ENCODE results near the gene HIC1.

HIC1 gene

DNA sequence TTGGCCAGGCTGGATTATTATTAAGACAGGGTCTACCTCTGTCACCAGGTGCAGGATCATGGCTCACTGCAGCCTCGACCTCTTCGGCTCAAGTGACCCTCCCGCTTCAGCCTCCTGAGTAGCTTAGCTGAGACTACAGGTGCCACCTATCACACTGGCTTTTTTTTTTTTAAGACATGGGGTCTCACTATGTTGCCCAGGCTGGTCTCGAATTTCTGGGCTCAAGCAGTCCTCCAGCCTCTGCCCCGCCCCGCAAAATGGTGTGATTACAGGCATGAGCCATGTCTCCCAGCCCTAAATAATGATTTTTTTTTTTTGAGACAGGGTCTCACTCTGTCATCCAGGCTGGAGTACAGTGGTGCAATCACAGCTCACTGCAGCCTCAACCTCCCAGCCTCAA lies 7.3 kb upstream of the HIC1 start:
- no peak for DNase-seq

DNA sequence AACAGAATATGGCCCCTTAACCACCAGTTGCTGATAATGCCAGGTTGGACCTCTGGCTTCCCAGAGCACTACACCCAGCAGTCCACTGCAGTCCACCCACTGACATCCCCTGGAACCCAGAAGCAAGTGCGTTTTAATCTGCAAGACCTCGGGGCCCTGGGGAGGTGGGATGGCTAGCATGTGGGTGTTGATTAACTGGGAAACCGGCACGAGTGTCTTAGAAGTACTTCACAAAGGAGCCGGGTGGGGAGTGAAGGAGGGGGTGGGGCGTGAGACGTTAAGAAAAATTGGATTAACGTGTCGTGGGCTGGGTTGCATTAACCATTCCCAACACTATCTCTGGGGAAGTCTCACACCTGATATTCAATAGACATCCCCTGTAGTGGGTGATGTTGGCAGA lies 6.1 kb upstream of the HIC1 start:
- no peak for DNase-seq

DNA sequence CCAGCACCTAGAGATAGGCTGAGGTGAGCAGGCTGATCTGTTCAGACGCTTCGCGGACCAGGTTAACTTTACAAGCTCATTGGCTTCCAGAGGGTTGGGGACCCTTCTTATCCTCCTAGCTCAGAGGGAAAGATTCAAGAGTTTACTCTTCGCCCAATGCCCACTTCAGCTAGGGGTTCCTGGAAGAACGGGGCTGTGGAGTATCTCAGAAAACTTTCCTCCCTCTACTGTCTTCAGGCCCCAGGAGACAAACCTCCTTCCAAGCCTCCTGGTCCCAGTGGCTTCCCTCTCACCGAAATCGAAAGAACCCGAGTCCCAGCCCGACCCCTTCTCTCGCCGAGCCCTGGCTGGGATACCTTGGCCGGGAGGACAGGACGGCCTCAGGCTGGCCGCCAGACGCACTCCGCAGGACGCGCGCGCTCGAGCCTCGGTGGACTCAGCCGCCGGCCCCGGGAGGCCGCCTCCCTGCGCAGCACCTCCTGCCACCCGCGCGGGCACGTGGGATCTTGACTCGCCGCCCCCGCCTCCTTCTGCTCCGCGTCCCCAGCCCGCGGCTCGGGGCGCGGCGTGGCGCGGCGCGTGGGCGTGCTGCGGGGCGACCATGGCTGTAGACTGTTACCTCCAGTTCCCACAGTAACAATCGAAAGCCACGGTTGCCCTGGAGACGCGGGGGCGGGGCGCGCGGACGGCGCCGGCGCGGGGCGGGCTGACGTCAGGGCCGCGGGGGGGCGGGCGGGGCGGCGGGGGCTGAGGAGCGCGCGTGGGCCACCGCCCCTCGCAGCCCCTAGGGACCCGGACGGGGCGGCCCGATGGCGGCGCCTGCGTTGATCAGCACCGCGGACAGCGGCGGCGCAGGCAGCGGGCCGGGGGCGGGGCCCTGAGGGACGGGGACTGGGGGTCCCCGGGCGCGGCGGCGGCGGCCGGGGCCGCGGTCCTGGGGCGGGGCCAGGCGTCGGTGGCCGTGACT lies 5.3 kb upstream of the HIC1 start:
- peak in 1 of 2 experiments; percentile 70 for DNase-seq

DNA sequence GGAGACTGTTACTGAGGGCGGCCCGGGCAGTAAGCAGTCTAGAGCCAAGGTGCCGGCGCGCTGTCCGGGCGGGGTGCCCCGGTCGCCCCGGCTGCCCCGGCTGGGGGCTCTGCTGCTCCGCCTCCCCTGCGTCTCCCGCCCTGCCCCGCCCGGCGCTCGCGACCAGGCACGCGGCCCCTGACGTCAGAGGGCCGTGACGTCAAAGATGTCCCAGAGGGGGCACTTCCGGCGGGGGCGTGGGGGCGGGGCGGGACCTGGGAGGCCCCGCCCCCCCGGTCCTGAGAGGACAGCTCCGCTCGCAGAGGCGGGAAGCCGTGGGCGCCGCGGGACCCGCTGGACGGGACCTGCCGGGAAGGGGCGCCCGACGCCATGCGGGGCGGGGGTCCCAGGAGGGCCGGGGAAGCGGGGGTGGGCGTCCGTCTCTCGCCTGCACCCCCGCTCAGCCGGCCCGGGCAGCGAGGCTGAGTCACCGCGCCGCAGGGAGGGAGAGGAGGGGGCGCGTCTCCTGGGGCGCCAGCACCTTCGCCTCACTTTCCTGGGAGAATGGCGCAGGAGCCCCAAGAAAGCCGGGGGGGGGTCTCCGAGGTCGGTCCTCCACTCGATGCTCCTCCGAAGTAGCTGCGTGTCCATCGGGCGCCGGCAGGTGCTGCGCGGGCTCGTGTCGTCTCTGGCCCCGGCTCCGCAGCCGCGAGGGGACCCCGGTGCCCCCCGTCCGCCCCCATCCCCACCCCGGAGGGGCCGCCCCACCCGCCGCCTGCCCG lies 4.4 kb upstream of the HIC1 start:
- peak in 1 of 2 experiments; percentile 45 for DNase-seq

DNA sequence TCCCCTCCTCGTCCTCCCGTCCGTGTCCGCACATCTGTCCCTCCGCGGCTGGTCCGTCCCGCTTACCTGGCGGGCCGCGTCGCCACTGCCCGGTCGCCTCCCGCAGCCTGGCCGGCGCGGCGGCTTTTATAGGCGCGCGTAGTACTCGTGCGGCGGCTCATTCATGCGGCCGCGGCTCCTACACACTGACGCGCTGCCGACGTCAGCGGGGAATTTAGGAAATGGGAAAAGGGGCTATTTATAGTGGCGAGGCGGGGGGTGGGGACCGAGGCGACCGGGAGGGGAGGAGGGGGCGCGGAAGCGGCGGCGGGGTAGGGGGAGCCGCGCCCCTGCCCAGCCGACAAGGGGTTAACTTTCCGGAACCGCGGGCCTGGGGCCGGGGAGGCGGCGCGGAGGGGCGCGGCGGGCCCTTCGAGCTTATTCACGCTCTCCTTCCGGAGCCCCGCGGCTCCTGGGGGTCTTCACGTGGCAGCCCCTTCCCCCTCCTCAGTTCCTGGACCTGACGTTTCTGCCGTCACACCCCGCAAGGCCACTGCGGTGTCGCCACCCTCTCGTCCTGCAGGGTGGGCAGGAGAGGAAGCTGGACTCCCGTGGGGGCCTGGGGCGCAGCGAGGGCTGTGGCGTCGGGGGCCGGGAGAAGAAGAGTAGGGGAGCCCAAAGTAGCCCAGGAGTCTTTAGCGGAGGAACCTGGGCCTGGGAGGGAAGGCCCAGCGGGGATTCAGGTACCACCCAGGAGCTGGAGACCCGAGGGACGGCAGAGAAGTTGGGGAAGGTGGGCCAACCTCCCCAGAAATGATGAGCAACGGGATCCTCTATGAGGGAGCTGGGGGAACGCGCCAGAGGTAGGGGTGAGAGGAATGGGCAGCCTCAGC lies 3.6 kb upstream of the HIC1 start:
- DNase-seq = no peak

DNA sequence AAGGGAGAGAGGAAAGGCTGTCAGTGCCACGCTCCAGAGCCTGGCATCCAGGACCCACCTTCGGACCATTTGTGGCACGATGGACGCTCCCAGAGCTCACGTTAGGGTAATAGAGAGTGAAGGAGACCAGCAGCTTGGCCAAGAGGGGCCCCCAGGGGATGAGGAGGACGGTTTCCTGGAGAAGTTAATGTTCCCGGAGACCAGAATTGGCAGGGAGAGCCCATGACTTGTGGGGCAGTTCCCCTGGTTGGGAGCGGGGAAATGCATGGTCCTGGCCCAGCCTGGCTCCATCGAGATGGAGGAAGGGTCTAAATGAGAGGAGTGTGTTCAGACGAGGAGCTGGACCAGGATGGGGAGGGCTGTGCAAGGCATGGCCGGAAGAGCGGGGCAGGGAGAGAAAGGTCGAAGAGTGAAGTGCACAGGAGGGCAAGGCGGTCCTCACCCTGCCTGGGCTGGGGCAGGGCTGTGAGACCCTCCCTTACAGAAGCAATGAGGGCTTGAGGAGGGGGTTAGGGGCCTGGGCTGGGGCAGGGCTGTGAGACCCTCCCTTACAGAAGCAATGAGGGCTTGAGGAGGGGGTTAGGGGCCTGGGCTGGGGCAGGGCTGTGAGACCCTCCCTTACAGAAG lies 2.9 kb upstream of the HIC1 start:
- no peak for DNase-seq

DNA sequence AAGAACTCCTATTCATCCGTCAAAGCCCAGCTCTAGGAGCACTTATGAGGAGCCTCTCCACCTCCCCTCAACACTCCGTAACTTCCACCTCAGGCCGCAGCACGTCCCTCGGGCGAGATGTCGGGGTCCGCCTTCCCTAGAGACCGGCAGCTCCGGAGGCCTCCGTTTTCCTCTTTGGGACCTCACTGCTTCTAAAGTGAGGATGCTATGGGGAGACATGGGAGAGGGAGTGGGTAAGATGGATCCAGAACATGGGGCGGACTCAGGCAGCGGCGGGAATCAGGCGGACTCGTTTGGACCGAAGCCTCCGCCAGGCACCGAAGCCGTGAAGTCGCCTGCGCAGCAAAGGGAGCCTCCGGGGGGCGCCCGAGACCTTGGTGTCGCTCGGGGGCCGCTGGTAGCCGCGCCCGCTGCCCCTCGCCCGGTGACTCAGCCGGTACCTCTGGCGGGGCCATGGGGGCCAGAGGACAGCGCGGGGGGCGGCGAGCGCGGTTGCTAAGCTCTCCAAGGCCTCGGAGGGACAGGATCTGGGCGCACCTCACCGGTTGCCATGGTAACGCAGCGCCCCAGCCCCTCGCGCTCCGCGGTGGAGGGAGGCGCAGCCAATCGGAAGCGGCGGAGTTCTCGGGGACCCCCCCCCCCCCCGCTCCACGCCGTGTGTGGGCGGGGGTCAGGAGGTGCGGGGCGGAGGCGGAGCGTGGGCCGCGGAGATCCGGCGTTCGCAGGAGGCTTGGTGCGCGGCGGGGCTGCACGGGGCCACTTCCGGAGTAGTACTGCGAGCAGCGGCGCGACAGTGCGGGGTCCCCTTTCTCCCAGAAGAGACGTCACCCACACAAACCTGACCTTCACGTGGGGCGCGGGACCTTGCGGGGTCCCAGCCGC lies 1.3 kb upstream of the HIC1 start:
- DNase-seq = no peak

DNA sequence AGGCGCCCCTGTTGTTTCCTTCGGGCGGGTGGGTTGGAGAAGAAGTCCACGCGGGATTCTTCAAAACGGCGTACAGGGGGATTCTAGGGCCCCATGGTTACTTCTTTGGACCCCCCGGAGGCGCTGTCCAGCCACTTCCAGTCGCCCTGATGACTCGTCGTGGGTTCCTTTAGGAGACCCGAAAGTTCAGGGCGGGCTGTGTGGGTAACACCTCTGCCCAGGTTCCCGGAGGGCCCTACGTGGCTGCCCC lies 716 bp upstream of the HIC1 start:
- no peak for DNase-seq

DNA sequence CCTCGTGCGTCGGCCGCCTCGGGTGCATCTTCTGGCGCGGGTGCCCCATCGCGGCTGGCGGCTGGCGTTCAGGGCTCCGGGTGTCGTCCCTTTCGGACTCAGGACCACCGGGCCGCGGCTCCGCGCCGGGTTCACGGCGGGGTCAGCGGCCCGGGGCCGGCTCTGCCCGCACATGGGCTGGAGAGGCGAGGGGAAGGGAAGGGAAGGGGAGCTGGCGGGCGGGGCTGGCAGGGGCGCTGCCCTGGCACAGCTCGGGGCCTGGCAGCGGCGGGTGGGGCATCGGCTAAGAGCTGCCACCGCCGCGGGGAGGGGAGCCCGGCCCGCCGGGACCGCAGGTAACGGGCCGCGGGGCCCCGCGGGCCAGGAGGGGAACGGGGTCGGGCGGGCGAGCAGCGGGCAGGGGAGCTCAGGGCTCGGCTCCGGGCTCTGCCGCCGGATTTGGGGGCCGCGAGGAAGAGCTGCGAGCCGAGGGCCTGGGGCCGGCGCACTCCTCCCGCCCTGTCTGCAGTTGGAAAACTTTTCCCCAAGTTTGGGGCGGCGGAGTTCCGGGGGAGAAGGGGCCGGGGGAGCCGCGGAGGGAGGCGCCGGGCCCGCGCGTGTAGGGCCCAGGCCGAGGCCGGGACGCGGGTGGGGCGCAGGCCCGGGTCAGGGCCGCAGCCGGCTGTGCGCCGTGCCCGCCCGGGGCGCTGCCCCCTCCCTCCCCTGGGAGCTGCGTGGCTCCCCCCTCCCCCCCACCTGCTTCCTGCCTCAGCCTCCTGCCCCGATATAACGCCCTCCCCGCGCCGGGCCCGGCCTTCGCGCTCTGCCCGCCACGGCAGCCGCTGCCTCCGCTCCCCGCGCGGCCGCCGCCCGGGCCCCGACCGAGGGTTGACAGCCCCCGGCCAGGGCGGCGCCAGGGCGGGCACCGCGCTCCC lies 646 bp downstream of the HIC1 start:
- no peak for DNase-seq

DNA sequence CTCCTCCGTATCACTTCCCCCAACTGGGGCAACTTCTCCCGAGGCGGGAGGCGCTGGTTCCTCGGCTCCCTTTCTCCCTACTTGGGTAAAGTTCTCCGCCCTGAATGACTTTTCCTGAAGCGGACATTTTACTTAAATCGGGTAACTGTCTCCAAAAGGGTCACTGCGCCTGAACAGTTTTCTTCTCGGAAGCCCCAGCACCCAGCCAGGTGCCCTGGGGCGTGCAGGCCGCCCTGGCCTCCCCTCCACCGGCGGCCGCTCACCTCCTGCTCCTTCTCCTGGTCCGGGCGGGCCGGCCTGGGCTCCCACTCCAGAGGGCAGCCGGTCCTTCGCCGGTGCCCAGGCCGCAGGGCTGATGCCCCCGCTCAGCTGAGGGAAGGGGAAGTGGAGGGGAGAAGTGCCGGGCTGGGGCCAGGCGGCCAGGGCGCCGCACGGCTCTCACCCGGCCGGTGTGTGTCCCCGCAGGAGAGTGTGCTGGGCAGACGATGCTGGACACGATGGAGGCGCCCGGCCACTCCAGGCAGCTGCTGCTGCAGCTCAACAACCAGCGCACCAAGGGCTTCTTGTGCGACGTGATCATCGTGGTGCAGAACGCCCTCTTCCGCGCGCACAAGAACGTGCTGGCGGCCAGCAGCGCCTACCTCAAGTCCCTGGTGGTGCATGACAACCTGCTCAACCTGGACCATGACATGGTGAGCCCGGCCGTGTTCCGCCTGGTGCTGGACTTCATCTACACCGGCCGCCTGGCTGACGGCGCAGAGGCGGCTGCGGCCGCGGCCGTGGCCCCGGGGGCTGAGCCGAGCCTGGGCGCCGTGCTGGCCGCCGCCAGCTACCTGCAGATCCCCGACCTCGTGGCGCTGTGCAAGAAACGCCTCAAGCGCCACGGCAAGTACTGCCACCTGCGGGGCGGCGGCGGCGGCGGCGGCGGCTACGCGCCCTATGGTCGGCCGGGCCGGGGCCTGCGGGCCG lies 1.6 kb downstream of the HIC1 start:
- no peak for DNase-seq

DNA sequence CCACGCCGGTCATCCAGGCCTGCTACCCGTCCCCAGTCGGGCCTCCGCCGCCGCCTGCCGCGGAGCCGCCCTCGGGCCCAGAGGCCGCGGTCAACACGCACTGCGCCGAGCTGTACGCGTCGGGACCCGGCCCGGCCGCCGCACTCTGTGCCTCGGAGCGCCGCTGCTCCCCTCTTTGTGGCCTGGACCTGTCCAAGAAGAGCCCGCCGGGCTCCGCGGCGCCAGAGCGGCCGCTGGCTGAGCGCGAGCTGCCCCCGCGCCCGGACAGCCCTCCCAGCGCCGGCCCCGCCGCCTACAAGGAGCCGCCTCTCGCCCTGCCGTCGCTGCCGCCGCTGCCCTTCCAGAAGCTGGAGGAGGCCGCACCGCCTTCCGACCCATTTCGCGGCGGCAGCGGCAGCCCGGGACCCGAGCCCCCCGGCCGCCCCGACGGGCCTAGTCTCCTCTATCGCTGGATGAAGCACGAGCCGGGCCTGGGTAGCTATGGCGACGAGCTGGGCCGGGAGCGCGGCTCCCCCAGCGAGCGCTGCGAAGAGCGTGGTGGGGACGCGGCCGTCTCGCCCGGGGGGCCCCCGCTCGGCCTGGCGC lies 2.4 kb downstream of the HIC1 start:
- no peak for DNase-seq

DNA sequence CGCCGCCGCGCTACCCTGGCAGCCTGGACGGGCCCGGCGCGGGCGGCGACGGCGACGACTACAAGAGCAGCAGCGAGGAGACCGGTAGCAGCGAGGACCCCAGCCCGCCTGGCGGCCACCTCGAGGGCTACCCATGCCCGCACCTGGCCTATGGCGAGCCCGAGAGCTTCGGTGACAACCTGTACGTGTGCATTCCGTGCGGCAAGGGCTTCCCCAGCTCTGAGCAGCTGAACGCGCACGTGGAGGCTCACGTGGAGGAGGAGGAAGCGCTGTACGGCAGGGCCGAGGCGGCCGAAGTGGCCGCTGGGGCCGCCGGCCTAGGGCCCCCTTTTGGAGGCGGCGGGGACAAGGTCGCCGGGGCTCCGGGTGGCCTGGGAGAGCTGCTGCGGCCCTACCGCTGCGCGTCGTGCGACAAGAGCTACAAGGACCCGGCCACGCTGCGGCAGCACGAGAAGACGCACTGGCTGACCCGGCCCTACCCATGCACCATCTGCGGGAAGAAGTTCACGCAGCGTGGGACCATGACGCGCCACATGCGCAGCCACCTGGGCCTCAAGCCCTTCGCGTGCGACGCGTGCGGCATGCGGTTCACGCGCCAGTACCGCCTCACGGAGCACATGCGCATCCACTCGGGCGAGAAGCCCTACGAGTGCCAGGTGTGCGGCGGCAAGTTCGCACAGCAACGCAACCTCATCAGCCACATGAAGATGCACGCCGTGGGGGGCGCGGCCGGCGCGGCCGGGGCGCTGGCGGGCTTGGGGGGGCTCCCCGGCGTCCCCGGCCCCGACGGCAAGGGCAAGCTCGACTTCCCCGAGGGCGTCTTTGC lies 3.1 kb downstream of the HIC1 start:
- no peak for DNase-seq

DNA sequence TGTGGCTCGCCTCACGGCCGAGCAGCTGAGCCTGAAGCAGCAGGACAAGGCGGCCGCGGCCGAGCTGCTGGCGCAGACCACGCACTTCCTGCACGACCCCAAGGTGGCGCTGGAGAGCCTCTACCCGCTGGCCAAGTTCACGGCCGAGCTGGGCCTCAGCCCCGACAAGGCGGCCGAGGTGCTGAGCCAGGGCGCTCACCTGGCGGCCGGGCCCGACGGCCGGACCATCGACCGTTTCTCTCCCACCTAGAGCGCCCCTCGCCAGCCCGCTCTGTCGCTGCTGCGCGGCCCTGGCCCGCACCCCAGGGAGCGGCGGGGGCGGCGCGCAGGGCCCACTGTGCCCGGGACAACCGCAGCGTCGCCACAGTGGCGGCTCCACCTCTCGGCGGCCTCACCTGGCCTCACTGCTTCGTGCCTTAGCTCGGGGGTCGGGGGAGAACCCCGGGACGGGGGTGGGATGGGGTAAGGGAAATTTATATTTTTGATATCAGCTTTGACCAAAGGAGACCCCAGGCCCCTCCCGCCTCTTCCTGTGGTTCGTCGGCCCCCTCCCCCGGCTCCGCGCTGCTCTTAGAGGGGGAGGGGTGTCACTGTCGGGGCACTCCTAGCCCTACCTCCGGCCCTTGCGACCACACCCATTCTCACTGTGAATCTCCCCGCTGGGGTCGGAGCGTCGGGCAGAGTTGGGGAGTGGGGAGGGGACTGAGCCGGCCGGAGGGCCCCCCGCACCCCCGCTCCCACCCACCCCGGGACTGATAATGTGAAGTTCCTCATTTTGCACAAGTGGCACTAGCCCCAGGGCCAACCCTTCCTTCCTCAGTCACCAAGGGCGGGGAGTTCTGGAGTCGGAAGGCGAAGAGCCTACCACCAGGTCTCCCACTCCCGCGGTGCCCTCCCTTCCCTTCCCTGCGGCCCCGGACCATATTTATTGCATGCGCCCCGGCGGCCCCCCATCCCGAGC lies 4.0 kb downstream of the HIC1 start:
- DNase-seq = no peak

DNA sequence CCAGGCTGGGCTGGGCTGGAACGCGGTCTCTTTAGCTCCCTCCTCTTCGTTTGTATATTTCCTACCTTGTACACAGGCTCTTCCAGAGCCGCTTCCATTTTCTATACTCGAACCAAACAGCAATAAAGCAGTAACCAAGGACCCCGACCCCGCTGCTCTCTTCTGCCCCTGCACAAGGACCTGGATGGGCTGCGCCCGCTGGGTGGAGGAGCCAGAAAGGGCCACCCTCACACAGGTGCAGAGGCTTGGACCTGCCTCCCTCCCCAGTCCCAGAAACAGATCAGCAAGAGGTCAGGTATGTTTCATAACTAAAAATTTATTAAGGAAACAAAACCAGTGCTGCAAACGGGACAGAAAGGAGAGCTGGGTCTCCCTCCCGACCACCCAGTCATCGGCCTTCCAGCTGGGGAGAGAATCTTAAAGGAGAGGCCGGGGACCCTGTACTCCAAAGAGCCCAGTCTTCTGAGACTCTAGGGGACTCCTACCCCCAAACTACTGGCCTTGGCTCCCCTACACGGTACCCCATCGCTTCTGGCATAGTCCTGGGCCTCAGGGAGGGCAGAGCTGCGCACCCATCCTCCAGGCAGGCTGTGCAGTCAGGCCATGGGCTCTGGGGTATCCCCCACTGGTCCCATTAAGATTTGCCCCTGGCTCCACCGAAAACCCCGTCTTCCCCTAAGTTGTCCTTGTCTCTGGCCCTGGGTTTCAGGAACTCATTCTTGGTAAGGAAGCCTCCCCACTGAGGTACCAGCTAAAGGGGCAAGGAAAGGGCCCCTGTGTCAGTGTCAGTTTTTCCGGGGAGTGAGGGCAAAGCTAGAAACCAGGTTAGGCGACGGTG lies 4.9 kb downstream of the HIC1 start:
- DNase-seq = no peak

DNA sequence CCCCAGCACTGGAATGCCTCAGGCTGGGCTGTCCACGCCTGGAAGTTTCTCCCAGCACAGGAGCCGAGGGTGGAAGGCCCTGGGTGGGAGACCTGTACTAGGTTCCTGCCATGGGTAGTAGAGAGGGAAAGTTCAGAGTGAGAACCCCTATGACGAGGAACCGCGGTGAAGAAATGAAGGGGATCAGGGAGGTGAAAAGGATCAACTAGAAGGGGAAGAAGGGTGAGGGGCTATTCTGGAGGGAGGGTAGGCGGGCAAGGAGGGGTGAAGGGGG lies 5.4 kb downstream of the HIC1 start:
- no peak for DNase-seq

Measured in SW 1271 (cell line).